Progenitor cell of endocrine pancreas (in vitro differentiated cells): ENCODE results near the gene CALU. TPM values are rescaled to one million over a fixed set of nuclear protein-coding genes. Genes with fewer than 3 reads are reported as not detected.
A peak's percentile ranks its signal among the peaks of the same experiment; 100 is the strongest.

Experiments used
- DNase-seq: peaks from one replicate; pipeline ENCODE4 v3.0.0; 2021; ENCODE audit warnings: low spot score; ENCODE audit not compliant: unreplicated experiment
- H3K27ac Mint-ChIP-seq: 2 replicates; pipeline ENCODE4 v1.8.0; 2021; ENCODE audit warnings: mild to moderate bottlenecking, moderate library complexity, mixed read lengths
- H3K27me3 Mint-ChIP-seq: 2 replicates; pipeline ENCODE4 v1.8.0; 2021; ENCODE audit warnings: mixed read lengths
- H3K36me3 Mint-ChIP-seq: 2 replicates; pipeline ENCODE4 v1.8.0; 2022; ENCODE audit warnings: mixed read lengths; ENCODE audit not compliant: insufficient read depth
- H3K4me1 Mint-ChIP-seq: 2 replicates; pipeline ENCODE4 v1.8.0; 2021; ENCODE audit warnings: low read depth, mixed read lengths
- H3K4me3 Mint-ChIP-seq: 2 replicates; pipeline ENCODE4 v1.8.0; 2021; ENCODE audit warnings: low read depth, mild to moderate bottlenecking, moderate library complexity, mixed read lengths
- H3K9me3 Mint-ChIP-seq: 2 replicates; pipeline ENCODE4 v1.8.0; 2021; ENCODE audit warnings: low read depth, mixed read lengths
- CTCF ChIP-seq: fragments of 200-600 bp; sonication (generic); IDR thresholded peaks from one replicate; pipeline ENCODE4 v1.5.0; 2021; ENCODE audit warnings: antibody characterized with exemption, mild to moderate bottlenecking; ENCODE audit not compliant: unreplicated experiment
- total RNA-seq: library from RNA; stranded (reverse); gene quantifications from 2 replicates; pipeline ENCODE4 v1.2.1, GENCODE V29; 2021

CALU gene
- total RNA-seq, 1 donor from 2014 or later: 107 TPM

GRCh38 chr7:128735436-128735835 is 3.7 kb upstream of the CALU start:
- no peak overlapping the region for H3K4me3 Mint-ChIP-seq

GRCh38 chr7:128737441-128737840 is 1.7 kb upstream of the CALU start:
- Mint-ChIP-seq H3K36me3 (no peaks in the 10 kb centered on the region), H3K4me3 (no peak overlapping the region), H3K27ac (no peak overlapping the region), H3K27me3 (peaks cover 8% of the 10 kb centered on the region), H3K4me1 (peaks cover 12% of the 10 kb centered on the region), H3K9me3 (no peaks in the 10 kb centered on the region)
- TF ChIP-seq CTCF: no peak
- DNase-seq: no peak

More at GRCh38 chr7:128735436-128735835, 3.7 kb upstream of the CALU start:
- Mint-ChIP-seq H3K9me3 (no peaks in the 10 kb centered on the region), H3K27me3 (peaks cover 18% of the 10 kb centered on the region), H3K4me1 (peaks cover 9% of the 10 kb centered on the region), H3K27ac (peak overlapping the region; percentile 5), H3K36me3 (no peaks in the 10 kb centered on the region)
- no peak for TF ChIP-seq CTCF
- DNase-seq: no peak

GRCh38 chr7:128737867-128738385 is 1.2 kb upstream of the CALU start:
- Mint-ChIP-seq H3K9me3 (no peaks in the 10 kb centered on the region), H3K4me3 (peak overlapping the region; percentile 91), H3K36me3 (no peaks in the 10 kb centered on the region), H3K27ac (no peak overlapping the region), H3K27me3 (peaks cover 8% of the 10 kb centered on the region), H3K4me1 (peaks cover 12% of the 10 kb centered on the region)
- no peak for TF ChIP-seq CTCF
- DNase-seq: no peak

- no peak for TF ChIP-seq CTCF
- Mint-ChIP-seq H3K27me3 (peaks cover 8% of the 10 kb centered on the region), H3K4me1 (peaks cover 12% of the 10 kb centered on the region), H3K27ac (peak overlapping the region; percentile 81), H3K36me3 (no peaks in the 10 kb centered on the region), H3K4me3 (peak overlapping the region; percentile 91), H3K9me3 (no peaks in the 10 kb centered on the region)
- no peak for DNase-seq
Measured at GRCh38 chr7:128738570-128739047, 550 bp upstream of the CALU start.

- no peak for TF ChIP-seq CTCF
Measured at GRCh38 chr7:128739990-128740682, 977 bp downstream of the CALU start.

More at GRCh38 chr7:128739990-128740682, 977 bp downstream of the CALU start:
- H3K9me3 Mint-ChIP-seq: no peaks in the 10 kb centered on the region
- peak overlapping the region; percentile 81 for H3K27ac Mint-ChIP-seq
- peak overlapping the region; percentile 91 for H3K4me3 Mint-ChIP-seq
- peaks cover 15% of the 10 kb centered on the region for H3K4me1 Mint-ChIP-seq
- DNase-seq: no peak
- H3K27me3 Mint-ChIP-seq: peaks cover 8% of the 10 kb centered on the region
- no peaks in the 10 kb centered on the region for H3K36me3 Mint-ChIP-seq
